Testis (tissue), 2 donors: Measurements from ENCODE around the gene CD55.

ENCODE experiments used
- POLR2A ChIP-seq: fragments of 450-650 bp; IDR thresholded peaks from one replicate; pipeline ENCODE4 v1.6.1; 2017; ENCODE audit warnings: antibody characterized with exemption, mild to moderate bottlenecking, moderate library complexity
- TF ChIP-seq, protein P1 (sequence below), 3 experiments: fragments of 450-650 bp in 2 of 3; fragments of 200-600 bp in 1 of 3; sonication (generic) in 1 of 3; IDR thresholded peaks; one replicate each; pipeline ENCODE4 v1.5.1; 2016 to 2019; ENCODE audit warnings: antibody characterized with exemption in 3 of 3, mild to moderate bottlenecking in 2 of 3, moderate library complexity in 1 of 3

DNA sequence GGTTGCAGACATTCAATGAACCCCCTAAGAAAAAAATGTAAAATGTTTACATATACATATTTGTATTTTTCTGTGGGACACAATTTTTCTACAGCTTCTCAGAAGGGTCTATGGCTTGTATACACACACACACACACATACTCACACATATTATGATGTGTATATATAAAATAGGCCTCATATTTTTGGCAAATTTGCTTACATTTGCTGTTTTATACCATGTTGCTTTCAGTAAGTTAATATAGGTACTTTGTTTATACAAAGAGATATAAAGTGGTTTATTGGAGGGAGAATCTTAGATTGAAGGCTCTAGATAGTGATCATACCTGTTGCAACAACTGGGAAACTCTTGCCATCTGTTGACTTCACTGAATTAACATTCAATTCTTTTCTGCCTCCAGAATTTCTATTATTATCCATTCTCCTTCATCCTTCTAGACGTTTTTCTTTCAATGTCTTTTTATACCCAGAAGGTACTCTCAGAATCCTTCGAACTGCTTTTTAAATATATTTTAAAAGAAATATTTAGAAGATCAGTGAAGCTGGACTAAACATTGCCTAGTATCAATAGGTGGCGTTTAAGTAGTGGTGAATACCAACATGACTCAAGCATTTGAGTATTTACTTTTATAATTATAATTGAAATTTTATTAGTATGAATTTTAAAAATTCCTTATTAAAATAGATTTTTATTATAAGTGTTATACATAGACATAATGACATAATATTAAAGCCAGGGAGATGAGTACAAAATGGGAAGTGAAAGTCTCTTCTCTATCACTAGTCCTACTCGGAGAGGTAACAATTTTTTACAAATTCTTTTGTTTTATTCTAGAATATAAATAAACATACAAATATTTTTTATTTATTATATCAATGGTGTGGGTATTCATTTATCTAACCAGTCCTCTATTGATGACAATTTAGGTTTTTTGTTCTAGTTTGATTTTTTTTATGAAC, 10.2 kb downstream of the CD55 start:
- TF ChIP-seq, protein P1, sequence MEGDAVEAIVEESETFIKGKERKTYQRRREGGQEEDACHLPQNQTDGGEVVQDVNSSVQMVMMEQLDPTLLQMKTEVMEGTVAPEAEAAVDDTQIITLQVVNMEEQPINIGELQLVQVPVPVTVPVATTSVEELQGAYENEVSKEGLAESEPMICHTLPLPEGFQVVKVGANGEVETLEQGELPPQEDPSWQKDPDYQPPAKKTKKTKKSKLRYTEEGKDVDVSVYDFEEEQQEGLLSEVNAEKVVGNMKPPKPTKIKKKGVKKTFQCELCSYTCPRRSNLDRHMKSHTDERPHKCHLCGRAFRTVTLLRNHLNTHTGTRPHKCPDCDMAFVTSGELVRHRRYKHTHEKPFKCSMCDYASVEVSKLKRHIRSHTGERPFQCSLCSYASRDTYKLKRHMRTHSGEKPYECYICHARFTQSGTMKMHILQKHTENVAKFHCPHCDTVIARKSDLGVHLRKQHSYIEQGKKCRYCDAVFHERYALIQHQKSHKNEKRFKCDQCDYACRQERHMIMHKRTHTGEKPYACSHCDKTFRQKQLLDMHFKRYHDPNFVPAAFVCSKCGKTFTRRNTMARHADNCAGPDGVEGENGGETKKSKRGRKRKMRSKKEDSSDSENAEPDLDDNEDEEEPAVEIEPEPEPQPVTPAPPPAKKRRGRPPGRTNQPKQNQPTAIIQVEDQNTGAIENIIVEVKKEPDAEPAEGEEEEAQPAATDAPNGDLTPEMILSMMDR (IDR thresholded peaks at IDR 0.05) = no peak
- no peak for TF ChIP-seq POLR2A
